IMR-90 (cell line): Measurements from ENCODE around the gene OR2AK2. TPM values are rescaled to one million over a fixed set of nuclear protein-coding genes. Genes with fewer than 3 reads are reported as not detected.

ENCODE experiments used
- ATAC-seq: fragments of 200-7000 bp; cut with Tn5 transposase; 2 replicates; pipeline ENCODE4 v1.9.1; 2020; ENCODE audit warnings: low read depth, mild to moderate bottlenecking, moderate library complexity
- BruUV-seq: library from RNA; stranded (reverse); fragments of 400-500 nt; replicated peaks from 2 replicates; lab custom pipeline; 2021; lab: Mats Ljungman, UMichigan
- CTCF ChIA-PET: fragments of 300-600 bp; formaldehyde crosslinking; extraction: SDS; loops from one replicate; lab custom pipeline; 2021; ENCODE audit warnings: antibody characterized with exemption; lab: Yijun Ruan, JAX
- POLR2A ChIA-PET: fragments of 300-600 bp; sonication (Branson Sonifier 250); formaldehyde crosslinking; loops from one replicate; lab custom pipeline; 2022; ENCODE audit warnings: antibody characterized with exemption; ENCODE audit not compliant: unreplicated experiment; lab: Charles Lee
- DNase-seq: peaks from one replicate; pipeline ENCODE4 v3.0.0; 2013
- H2AFZ ChIP-seq: replicated peaks from 2 replicates; pipeline ENCODE3; 2013; ENCODE audit warnings: low read length, mild to moderate bottlenecking; ENCODE audit not compliant: poor library complexity
- H2AK5ac ChIP-seq: 2 replicates; pipeline ENCODE4 v1.6.1; 2013; ENCODE audit warnings: low read depth, low read length, inconsistent platforms
- H2AK9ac ChIP-seq: replicated peaks from 2 replicates; pipeline ENCODE3; 2013; ENCODE audit warnings: mild to moderate bottlenecking, low read depth, low read length, moderate library complexity; ENCODE audit not compliant: poor library complexity
- H2BK120ac ChIP-seq: 2 replicates; pipeline ENCODE4 v1.6.1; 2013; ENCODE audit warnings: low read depth, low read length, inconsistent platforms
- H2BK15ac ChIP-seq: 3 replicates; pipeline ENCODE4 v1.6.1; 2013; ENCODE audit warnings: low read depth, low read length, inconsistent platforms
- H2BK20ac ChIP-seq: 2 replicates; pipeline ENCODE4 v1.6.1; 2013; ENCODE audit warnings: low read depth, mild to moderate bottlenecking, inconsistent platforms, low read length, moderate library complexity
- H2BK5ac ChIP-seq: 2 replicates; pipeline ENCODE4 v1.6.1; 2013; ENCODE audit warnings: mild to moderate bottlenecking, low read depth, low read length, inconsistent platforms; ENCODE audit not compliant: poor library complexity, severe bottlenecking
- H3K14ac ChIP-seq: replicated peaks from 2 replicates; pipeline ENCODE4 v1.6.1; 2013; ENCODE audit warnings: low read depth, low read length, inconsistent platforms
- H3K18ac ChIP-seq: 2 replicates; pipeline ENCODE4 v1.6.1; 2013; ENCODE audit warnings: low read depth, low read length, control low read depth
- H3K23ac ChIP-seq: 2 replicates; pipeline ENCODE4 v1.6.1; 2013; ENCODE audit warnings: low read depth, low read length, inconsistent platforms
- H3K27ac ChIP-seq: 2 replicates; pipeline ENCODE4 v1.5.1; 2013; ENCODE audit warnings: mild to moderate bottlenecking, control low read depth, low read length; ENCODE audit not compliant: insufficient read depth
- H3K27me3 ChIP-seq: 2 replicates; pipeline ENCODE4 v1.6.1; 2013; ENCODE audit warnings: low read length; ENCODE audit not compliant: control insufficient read depth, insufficient read depth
- H3K36me3 ChIP-seq: 2 replicates; pipeline ENCODE4 v1.6.1; 2013; ENCODE audit warnings: low read length, mixed read lengths; ENCODE audit not compliant: control insufficient read depth, insufficient read depth
- H3K4ac ChIP-seq: 2 replicates; pipeline ENCODE4 v1.6.1; 2013; ENCODE audit warnings: low read depth, low read length, inconsistent platforms
- H3K4me1 ChIP-seq: 2 replicates; pipeline ENCODE4 v1.6.1; 2013; ENCODE audit warnings: low read length, mixed read lengths; ENCODE audit not compliant: control insufficient read depth, insufficient read depth
- H3K4me2 ChIP-seq: 2 replicates; pipeline ENCODE4 v1.6.1; 2013; ENCODE audit warnings: low read depth, mild to moderate bottlenecking, control low read depth, low read length, moderate library complexity
- H3K4me3 ChIP-seq: 2 replicates; pipeline ENCODE4 v1.5.1; 2013; ENCODE audit warnings: low read depth, mild to moderate bottlenecking, control low read depth, low read length, moderate library complexity; ENCODE audit not compliant: insufficient read depth
- H3K56ac ChIP-seq: 2 replicates; pipeline ENCODE4 v1.6.1; 2013; ENCODE audit warnings: low read length, inconsistent platforms; ENCODE audit not compliant: insufficient read depth; ENCODE audit errors: extremely low read depth
- H3K79me1 ChIP-seq, 2 experiments: 2 replicates each; pipeline ENCODE4 v1.6.1; 2013; ENCODE audit warnings: low read length in 2 of 2, inconsistent platforms in 1 of 2, low read depth in 1 of 2
- H3K9ac ChIP-seq: 2 replicates; pipeline ENCODE4 v1.6.1; 2013; ENCODE audit warnings: low read depth, low read length, control low read depth
- H3K9me1 ChIP-seq: 2 replicates; pipeline ENCODE4 v1.6.1; 2013; ENCODE audit warnings: low read length, inconsistent platforms; ENCODE audit not compliant: insufficient read depth
- H3K9me3 ChIP-seq: 2 replicates; pipeline ENCODE4 v1.6.1; 2013; ENCODE audit warnings: low read length; ENCODE audit not compliant: control insufficient read depth, insufficient read depth
- H4K20me1 ChIP-seq: 2 replicates; pipeline ENCODE4 v1.6.1; 2013; ENCODE audit warnings: low read length, inconsistent platforms; ENCODE audit not compliant: insufficient read depth
- H4K5ac ChIP-seq: 2 replicates; pipeline ENCODE4 v1.6.1; 2013; ENCODE audit warnings: mild to moderate bottlenecking, low read depth, low read length, control low read depth
- H4K8ac ChIP-seq, 2 experiments: 2 replicates each; pipeline ENCODE4 v1.6.1; 2013; ENCODE audit warnings: low read depth in 2 of 2, low read length in 2 of 2, control low read depth in 1 of 2, inconsistent platforms in 1 of 2
- H4K91ac ChIP-seq: 2 replicates; pipeline ENCODE4 v1.6.1; 2013; ENCODE audit warnings: low read depth, low read length, inconsistent platforms; ENCODE audit not compliant: insufficient read depth
- FOS ChIP-seq: fragments of 150-350 bp; IDR thresholded peaks from 2 replicates; pipeline ENCODE4 v1.6.1; 2016; ENCODE audit warnings: low read depth, low read length
- MAFK ChIP-seq: IDR thresholded peaks from 2 replicates; pipeline ENCODE4 v1.6.1; 2012; ENCODE audit warnings: low read depth, low read length, improper control_type of control experiment
- MAZ ChIP-seq: IDR thresholded peaks from 2 replicates; pipeline ENCODE4 v1.6.1; 2012; ENCODE audit warnings: low read depth, mild to moderate bottlenecking, low read length, improper control_type of control experiment, moderate library complexity, borderline replicate concordance
- MXI1 ChIP-seq: IDR thresholded peaks from 2 replicates; pipeline ENCODE4 v1.6.1; 2012; ENCODE audit warnings: low read depth, mild to moderate bottlenecking, low read length, moderate library complexity, borderline replicate concordance
- NFE2L2 ChIP-seq: fragments of 150-350 bp; IDR thresholded peaks from 2 replicates; pipeline ENCODE4 v1.6.1; 2016; ENCODE audit warnings: low read depth, mild to moderate bottlenecking, low read length
- POLR2A ChIP-seq: IDR thresholded peaks from 2 replicates; pipeline ENCODE4 v1.6.1; 2012; ENCODE audit warnings: mild to moderate bottlenecking, low read depth, low read length
- RFX5 ChIP-seq: IDR thresholded peaks from 2 replicates; pipeline ENCODE4 v1.8.0; 2012; ENCODE audit warnings: low read depth, mild to moderate bottlenecking, low read length, moderate library complexity
- WGBS, 2 experiments: methylation state at CpG; one replicate each; pipeline versions ENCODE4 v1.1.5 to v1.1.7; 2013; ENCODE audit warnings: missing lambda C conversion rate in 2 of 2; ENCODE audit not compliant: insufficient read length in 1 of 2; ENCODE audit errors: extremely low coverage in 2 of 2; 5-methylcytosine and 5-hydroxymethylcytosine counted together
- dilution Hi-C: fragments of 300-500 bp; cut with HindIII; formaldehyde crosslinking; loops from one replicate; pipeline ENCODE4 v1.14.3; 2018; ENCODE audit warnings: low sequenced_read_pairs; ENCODE audit not compliant: unreplicated experiment
- in situ Hi-C: fragments of 300-500 bp; cut with MboI; formaldehyde crosslinking; loops from 3 replicates; pipeline ENCODE4 v1.14.3; 2019; ENCODE audit warnings: low sequenced_read_pairs, inconsistent platforms, mixed read lengths
- intact Hi-C: fragments of 100-400 bp; cut with micrococcal nuclease; formaldehyde crosslinking; loops from 2 replicates; pipeline ENCODE4 v1.10.0; 2022
- polyA plus RNA-seq, 3 experiments: library from polyadenylated mRNA; depleted of rRNA; stranded (reverse); fragments of >200 nt; gene quantifications; 2 replicates each; pipeline ENCODE4 v1.2.3, GENCODE V29; 2012; ENCODE audit warnings: low replicate concordance in 1 of 3
- total RNA-seq: library from RNA; depleted of rRNA; stranded (reverse); fragments of >200 nt; gene quantifications from 2 replicates; pipeline ENCODE4 v1.2.3, GENCODE V29; 2012
- TF ChIP-seq, protein P1 (sequence below): fragments of 150-350 bp; IDR thresholded peaks from 2 replicates; pipeline ENCODE4 v1.6.1; 2016; ENCODE audit warnings: low read depth, mild to moderate bottlenecking, low read length, moderate library complexity, borderline replicate concordance

The OR2AK2 gene
- total and polyA plus RNA-seq, 2 of the 4 experiments (the other 2 are of a cell fraction) = not detected

DNA sequence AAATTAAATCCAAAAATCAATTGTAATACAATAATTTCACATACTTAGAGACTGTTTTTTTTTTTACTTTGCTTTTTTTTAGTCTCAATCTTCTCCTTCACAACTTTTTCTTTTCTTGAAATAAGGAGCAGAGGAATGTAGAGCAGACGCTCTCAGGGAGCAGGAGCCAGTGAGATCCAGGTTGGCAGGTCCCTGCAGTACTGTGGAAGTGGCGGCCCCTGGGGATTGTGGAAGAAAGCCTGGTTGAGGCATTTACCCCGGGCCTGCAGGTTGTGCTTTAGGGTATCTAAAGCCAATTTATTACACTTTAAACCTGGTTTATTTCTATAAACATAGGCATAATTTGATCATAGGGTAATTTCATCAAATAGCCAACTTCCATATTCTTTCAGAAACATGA lies 41.1 kb upstream of the OR2AK2 start:
- H2BK20ac ChIP-seq = no peak overlapping the region
- no peaks in the 10 kb centered on the region for H3K36me3 ChIP-seq
- no peak overlapping the region for H2BK5ac ChIP-seq
- ChIA-PET CTCF (no interaction called here), POLR2A (no interaction called here)
- no TSS peak for BruUV-seq
- H3K56ac ChIP-seq = no peak overlapping the region
- no peak overlapping the region for H3K14ac ChIP-seq
- no peak for TF ChIP-seq MAZ
- TF ChIP-seq NFE2L2 = no peak
- no peak for TF ChIP-seq MAFK
- TF ChIP-seq, protein P1, sequence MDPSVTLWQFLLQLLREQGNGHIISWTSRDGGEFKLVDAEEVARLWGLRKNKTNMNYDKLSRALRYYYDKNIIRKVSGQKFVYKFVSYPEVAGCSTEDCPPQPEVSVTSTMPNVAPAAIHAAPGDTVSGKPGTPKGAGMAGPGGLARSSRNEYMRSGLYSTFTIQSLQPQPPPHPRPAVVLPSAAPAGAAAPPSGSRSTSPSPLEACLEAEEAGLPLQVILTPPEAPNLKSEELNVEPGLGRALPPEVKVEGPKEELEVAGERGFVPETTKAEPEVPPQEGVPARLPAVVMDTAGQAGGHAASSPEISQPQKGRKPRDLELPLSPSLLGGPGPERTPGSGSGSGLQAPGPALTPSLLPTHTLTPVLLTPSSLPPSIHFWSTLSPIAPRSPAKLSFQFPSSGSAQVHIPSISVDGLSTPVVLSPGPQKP = no peak
- TF ChIP-seq RFX5 = no peak
- TF ChIP-seq FOS = no peak
- TF ChIP-seq MXI1 = no peak
- TF ChIP-seq POLR2A = no peak
- H3K4me2 ChIP-seq = no peak overlapping the region
- H2AFZ ChIP-seq = no peak overlapping the region
- H3K4me1 ChIP-seq = no peaks in the 10 kb centered on the region
- intact Hi-C loops (no loop called here), in situ Hi-C loops (no loop called here), dilution Hi-C loops (no loop called here)
- DNase-seq = no peak
- no peak overlapping the region for H4K91ac ChIP-seq
- no peaks in the 10 kb centered on the region for H3K27me3 ChIP-seq
- no peaks in the 10 kb centered on the region for H3K79me1 ChIP-seq
- no peaks in the 10 kb centered on the region for H4K20me1 ChIP-seq
- no peak overlapping the region for H3K18ac ChIP-seq
- H2BK120ac ChIP-seq = no peak overlapping the region
- no peaks in the 10 kb centered on the region for H3K9me1 ChIP-seq
- no peak overlapping the region for H2AK9ac ChIP-seq
- no peak overlapping the region for H4K5ac ChIP-seq
- no peak overlapping the region for H2AK5ac ChIP-seq
- no peak overlapping the region for H3K27ac ChIP-seq
- H2BK15ac ChIP-seq = no peak overlapping the region
- H4K8ac ChIP-seq = no peak overlapping the region
- peaks cover 7% of the 10 kb centered on the region; the same call in 1 of the 2 replicates for H3K9me3 ChIP-seq
- no peak overlapping the region for H3K9ac ChIP-seq
- no peak overlapping the region for H3K4ac ChIP-seq
- ATAC-seq = no peak
- H3K4me3 ChIP-seq = no peak overlapping the region
- WGBS, 2 experiments = no CpG with 5 or more reads among the region's 3 CpGs
- no peak overlapping the region for H3K23ac ChIP-seq
